ENCODE measurements around the gene AASDH. TPM values are rescaled to one million over a fixed set of nuclear protein-coding genes. Genes with fewer than 3 reads are reported as not detected.

AASDH gene
- total and polyA plus RNA-seq, 2 of the 4 experiments (the other 2 are of a cell fraction): 4.7 to 12.0 TPM

- dilution Hi-C loops (cut with HindIII; ENCODE audit: low sequenced_read_pairs, unreplicated experiment): no loop called here
- no TSS peak for BruUV-seq (replicated peaks)
- no peak overlapping the region for H3K4me2 ChIP-seq (ENCODE audit: low read depth, low read length)
- in situ Hi-C loops (cut with MboI; ENCODE audit: low sequenced_read_pairs): no loop called here
- no peak overlapping the region for H4K8ac ChIP-seq (ENCODE audit: low read depth in 2 of 2, low read length in 2 of 2)
- H3K23ac ChIP-seq (ENCODE audit: low read depth, low read length): no peak overlapping the region
- H4K5ac ChIP-seq (ENCODE audit: low read depth, low read length): no peak overlapping the region
- H3K18ac ChIP-seq (ENCODE audit: low read depth, low read length): no peak overlapping the region
- no peak overlapping the region for H4K91ac ChIP-seq (ENCODE audit: insufficient read depth, low read depth, low read length)
- ATAC-seq (ENCODE audit: low read depth) (no peak), DNase-seq (no peak)
- no peak overlapping the region for H2BK5ac ChIP-seq (ENCODE audit: low read depth, low read length, poor library complexity, severe bottlenecking)
- H3K4me1 ChIP-seq (ENCODE audit: control insufficient read depth, insufficient read depth, low read length): peaks cover 3% of the 10 kb centered on the region; the same call in 1 of the 2 replicates
- H3K27me3 ChIP-seq (ENCODE audit: control insufficient read depth, insufficient read depth, low read length): no peaks in the 10 kb centered on the region
- H2BK15ac ChIP-seq (ENCODE audit: low read depth, low read length): no peak overlapping the region
- no CpG with 5 or more reads among the region's 8 CpGs for WGBS, 2 experiments (ENCODE audit: extremely low coverage in 2 of 2, insufficient read length in 1 of 2)
- no peak overlapping the region for H2AK9ac ChIP-seq (replicated peaks; ENCODE audit: low read depth, low read length, poor library complexity)
- intact Hi-C loops (cut with micrococcal nuclease): no loop called here
- H3K9me3 ChIP-seq (ENCODE audit: control insufficient read depth, insufficient read depth, low read length): no peaks in the 10 kb centered on the region
- no peak for TF ChIP-seq FOS (IDR thresholded peaks at IDR 0.05; ENCODE audit: low read depth, low read length)
- no peak for TF ChIP-seq BHLHE40 (IDR thresholded peaks at IDR 0.05; ENCODE audit: low read depth, low read length)
- TF ChIP-seq CEBPB (IDR thresholded peaks at IDR 0.05; ENCODE audit: low read depth, low read length): no peak
- no peak for TF ChIP-seq POLR2A (IDR thresholded peaks at IDR 0.05; ENCODE audit: low read depth, low read length)
- TF ChIP-seq RAD21 (IDR thresholded peaks at IDR 0.05; ENCODE audit: low read length): no peak
- no peak for TF ChIP-seq ELK1 (IDR thresholded peaks at IDR 0.05; ENCODE audit: borderline replicate concordance, low read depth, low read length)
- no peak for TF ChIP-seq USF2 (IDR thresholded peaks at IDR 0.05; ENCODE audit: low read depth, low read length)
- TF ChIP-seq MXI1 (IDR thresholded peaks at IDR 0.05; ENCODE audit: borderline replicate concordance, low read depth, low read length): no peak
- TF ChIP-seq MAFK (IDR thresholded peaks at IDR 0.05; ENCODE audit: low read depth, low read length): no peak
- TF ChIP-seq CTCF (conservative IDR thresholded peaks at IDR 0.05; ENCODE audit: low read depth, low read length): no peak
- TF ChIP-seq MAZ (IDR thresholded peaks at IDR 0.05; ENCODE audit: borderline replicate concordance, low read depth, low read length): no peak
- TF ChIP-seq RCOR1 (IDR thresholded peaks at IDR 0.05; ENCODE audit: insufficient replicate concordance, low read length): no peak
- TF ChIP-seq RFX5 (IDR thresholded peaks at IDR 0.05; ENCODE audit: low read depth, low read length): no peak
- TF ChIP-seq SMC3 (IDR thresholded peaks at IDR 0.05; ENCODE audit: low read depth, low read length): no peak
- no peak for TF ChIP-seq CHD1 (IDR thresholded peaks at IDR 0.05; ENCODE audit: low read depth, low read length)
- TF ChIP-seq NFE2L2 (IDR thresholded peaks at IDR 0.05; ENCODE audit: low read depth, low read length): no peak
- H4K20me1 ChIP-seq (ENCODE audit: insufficient read depth, low read length): peaks cover 3% of the 10 kb centered on the region; the same call in 1 of the 2 replicates
- CTCF ChIA-PET: no interaction called here
- H2AK5ac ChIP-seq (ENCODE audit: low read depth, low read length): no peak overlapping the region
- no peak overlapping the region for H2BK120ac ChIP-seq (ENCODE audit: low read depth, low read length)
- peaks cover 2% of the 10 kb centered on the region; the same call in 1 of the 2 replicates for H3K36me3 ChIP-seq (ENCODE audit: control insufficient read depth, insufficient read depth, low read length)
- H2AFZ ChIP-seq (replicated peaks; ENCODE audit: low read length, poor library complexity): no peak overlapping the region
- H3K79me1 ChIP-seq (ENCODE audit: low read depth in 1 of 2, low read length in 2 of 2): peaks cover 19 to 34% of the 10 kb centered on the region in 2 experiments
- H3K56ac ChIP-seq (ENCODE audit: extremely low read depth, insufficient read depth, low read length): no peak overlapping the region
- H3K9ac ChIP-seq (ENCODE audit: low read depth, low read length): no peak overlapping the region
- no peak overlapping the region for H3K14ac ChIP-seq (replicated peaks; ENCODE audit: low read depth, low read length)
- POLR2A ChIA-PET (ENCODE audit: unreplicated experiment): no interaction called here
- no peak overlapping the region for H2BK20ac ChIP-seq (ENCODE audit: low read depth, low read length)
- H3K4ac ChIP-seq (ENCODE audit: low read depth, low read length): no peak overlapping the region
- H3K9me1 ChIP-seq (ENCODE audit: insufficient read depth, low read length): 0 out of 2 replicates have a peak, but pooled peaks cover 2% of the 10 kb centered on the region
- H3K4me3 ChIP-seq (ENCODE audit: insufficient read depth, low read depth, low read length): no peak overlapping the region
- no peak overlapping the region for H3K27ac ChIP-seq (ENCODE audit: insufficient read depth, low read length)
These were observed 4.0 kb upstream of the AASDH start for GRCh38 chr4:56391270-56391669.

All from IMR-90 (cell line).